GM08714 (cell line): ENCODE data around the gene COG5.
"Not testable (repeated sequence)": the region's sequence is repeated elsewhere in the genome, so short reads cannot be mapped to it uniquely, and the experiment has no call there.

Experiments
- H3K4me3 ChIP-seq: fragments of 200-500 bp; sonication (Bioruptor generic); 2 replicates; pipeline ENCODE4 v1.5.1; 2014; ENCODE audit warnings: mild to moderate bottlenecking, low read length, inconsistent platforms
- ZNF274 ChIP-seq: IDR thresholded peaks from 2 replicates; pipeline ENCODE4 v1.6.1; 2012; ENCODE audit warnings: mild to moderate bottlenecking, low read depth, low read length

COG5 gene

GRCh38 chr7:107233174-107233573 is 330.5 kb downstream of the COG5 start:
- no peak overlapping the region for H3K4me3 ChIP-seq
- TF ChIP-seq ZNF274: no peak

- no peak overlapping the region for H3K4me3 ChIP-seq
- TF ChIP-seq ZNF274: no peak
Observed at GRCh38 chr7:107232568-107233090, 331.1 kb downstream of the COG5 start.

- TF ChIP-seq ZNF274: no peak
- H3K4me3 ChIP-seq: no peak overlapping the region
Observed at GRCh38 chr7:107230334-107230733, 333.4 kb downstream of the COG5 start.

- no peak for TF ChIP-seq ZNF274
- no peak overlapping the region for H3K4me3 ChIP-seq
Observed at GRCh38 chr7:107228291-107228690, 335.4 kb downstream of the COG5 start.

GRCh38 chr7:107224374-107225223 is 339.1 kb downstream of the COG5 start:
- TF ChIP-seq ZNF274: no peak

GRCh38 chr7:107220806-107221205 is 342.9 kb downstream of the COG5 start:
- H3K4me3 ChIP-seq: not testable (repeated sequence)

More at GRCh38 chr7:107224374-107225223, 339.1 kb downstream of the COG5 start:
- H3K4me3 ChIP-seq: no peak overlapping the region

- no peak for TF ChIP-seq ZNF274
Observed at GRCh38 chr7:107220356-107220755, 343.4 kb downstream of the COG5 start.

GRCh38 chr7:107219563-107220244 is 344.0 kb downstream of the COG5 start:
- no peak overlapping the region for H3K4me3 ChIP-seq
- TF ChIP-seq ZNF274: no peak

More at GRCh38 chr7:107220356-107220755, 343.4 kb downstream of the COG5 start:
- no peak overlapping the region for H3K4me3 ChIP-seq

GRCh38 chr7:107213945-107214344 is 349.8 kb downstream of the COG5 start:
- no peak overlapping the region for H3K4me3 ChIP-seq
- TF ChIP-seq ZNF274: no peak

- H3K4me3 ChIP-seq: no peak overlapping the region
- no peak for TF ChIP-seq ZNF274
Observed at GRCh38 chr7:107213193-107213788, 350.4 kb downstream of the COG5 start.

GRCh38 chr7:107212725-107213124 is 351.0 kb downstream of the COG5 start:
- no peak for TF ChIP-seq ZNF274
- H3K4me3 ChIP-seq: no peak overlapping the region

GRCh38 chr7:107210400-107210799 is 353.3 kb downstream of the COG5 start:
- TF ChIP-seq ZNF274: no peak
- no peak overlapping the region for H3K4me3 ChIP-seq

- no peak overlapping the region for H3K4me3 ChIP-seq
- no peak for TF ChIP-seq ZNF274
Observed at GRCh38 chr7:107209565-107209964, 354.2 kb downstream of the COG5 start.

GRCh38 chr7:107208563-107208962 is 355.2 kb downstream of the COG5 start:
- TF ChIP-seq ZNF274: no peak
- H3K4me3 ChIP-seq: no peak overlapping the region
